GM19438 (cell line): ENCODE results near the gene PIH1D2.
"Not testable (repeated sequence)": the region's sequence is repeated elsewhere in the genome, so short reads cannot be mapped to it uniquely, and the experiment has no call there.

Experiments
- ATAC-seq: cut with Tn5 transposase; IDR thresholded peaks from one replicate; pipeline ENCODE4 v1.9.1; 2021; ENCODE audit warnings: low read depth; ENCODE audit not compliant: unreplicated experiment

Gene PIH1D2, protein sequence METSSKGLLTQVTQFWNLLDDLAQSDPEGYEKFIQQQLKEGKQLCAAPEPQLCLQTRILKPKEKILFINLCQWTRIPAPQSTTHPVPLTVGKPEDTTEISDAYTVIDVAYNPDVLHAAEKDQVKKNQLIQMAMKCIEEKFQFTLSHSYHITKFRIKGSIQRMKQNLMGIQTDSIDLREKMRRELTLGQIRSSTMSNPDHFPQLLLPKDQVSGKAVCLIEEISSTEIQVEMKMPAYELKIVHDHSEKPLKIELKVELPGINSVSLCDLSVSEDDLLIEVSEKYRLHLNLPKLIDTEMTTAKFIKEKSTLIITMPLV

DNA sequence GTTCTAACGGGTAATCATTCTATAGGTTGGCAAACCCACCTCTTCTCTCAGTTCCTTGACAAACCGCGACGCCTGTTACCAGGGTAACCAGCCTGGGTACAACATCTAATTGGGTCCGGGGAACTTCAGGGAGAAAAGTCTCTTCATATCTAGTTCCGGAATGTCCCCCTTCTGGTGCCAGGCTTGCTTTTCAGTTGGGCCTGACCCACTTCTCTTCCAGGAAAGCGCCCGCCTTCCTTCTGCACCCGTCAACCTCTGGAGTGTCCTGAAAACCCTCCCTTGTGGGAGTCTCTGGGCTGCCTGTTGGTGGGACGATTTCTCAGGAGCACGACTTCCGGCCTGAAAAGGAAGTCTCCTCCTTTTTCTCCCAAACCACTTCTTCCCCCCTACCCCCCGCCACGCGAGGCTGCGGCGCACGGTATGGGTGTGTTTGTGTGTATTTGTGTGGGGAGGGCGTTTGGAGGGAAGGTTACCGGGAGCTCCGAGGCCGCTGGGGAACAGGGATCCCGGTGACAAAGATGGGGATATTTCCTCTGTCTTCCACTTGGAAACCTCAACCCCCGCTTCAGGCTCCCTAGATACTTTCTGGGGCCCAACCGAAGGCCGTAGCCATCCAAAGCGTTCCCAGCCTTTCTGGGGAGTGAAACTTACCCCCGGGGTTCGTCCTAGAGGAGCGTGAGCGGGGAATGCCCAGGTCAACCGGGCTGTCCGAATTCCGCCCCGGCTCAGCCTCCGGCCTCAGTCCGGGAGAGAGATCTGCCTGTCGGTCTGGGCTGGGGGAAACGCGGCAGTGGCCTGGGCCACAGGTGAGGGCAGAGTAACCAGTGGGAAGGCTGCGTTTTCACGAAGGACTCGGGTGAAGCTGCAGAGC is at the start of gene PIH1D2, which contains the start of gene NKAPD1:
Gene PIH1D2, minus strand, starts transcription at position 77 of the 871 bp plus-strand sequence. CDS start 843 bp downstream, outside the sequence.
Gene NKAPD1, plus strand, starts transcription at position 359 of the 871 bp plus-strand sequence. CDS start 1,276 bp downstream, outside the sequence.
- peak; percentile 87 for ATAC-seq

GRCh38 chr11:112123129-112123528 is 49.3 kb upstream of the PIH1D2 start:
- ATAC-seq = no peak

- ATAC-seq = no peak
Observed at GRCh38 chr11:112121981-112122615, 48.3 kb upstream of the PIH1D2 start.

GRCh38 chr11:112118176-112118575 is 44.4 kb upstream of the PIH1D2 start:
- no peak for ATAC-seq

DNA sequence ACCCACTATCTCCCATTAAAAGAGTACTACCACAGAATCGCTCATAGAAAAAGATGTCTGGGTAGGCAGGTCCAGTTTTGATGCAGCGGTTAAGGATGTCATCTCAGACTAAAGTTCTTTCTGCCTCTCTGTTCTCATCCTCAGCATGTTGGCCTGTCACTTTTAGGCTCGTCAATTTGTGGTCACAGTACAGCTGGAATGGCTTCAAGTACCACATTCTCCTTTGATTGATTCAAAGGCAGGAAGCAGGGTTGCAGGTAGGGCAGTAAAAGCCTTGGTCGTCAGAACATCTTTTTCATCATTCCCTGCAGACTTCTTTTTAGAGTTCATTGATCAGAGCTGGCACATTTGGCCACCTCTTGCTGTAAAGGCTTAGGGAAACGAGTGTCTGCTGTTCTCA is 41.6 kb upstream of the PIH1D2 start:
- no peak for ATAC-seq

- ATAC-seq = no peak
Observed at GRCh38 chr11:112114460-112114859, 40.6 kb upstream of the PIH1D2 start.

DNA sequence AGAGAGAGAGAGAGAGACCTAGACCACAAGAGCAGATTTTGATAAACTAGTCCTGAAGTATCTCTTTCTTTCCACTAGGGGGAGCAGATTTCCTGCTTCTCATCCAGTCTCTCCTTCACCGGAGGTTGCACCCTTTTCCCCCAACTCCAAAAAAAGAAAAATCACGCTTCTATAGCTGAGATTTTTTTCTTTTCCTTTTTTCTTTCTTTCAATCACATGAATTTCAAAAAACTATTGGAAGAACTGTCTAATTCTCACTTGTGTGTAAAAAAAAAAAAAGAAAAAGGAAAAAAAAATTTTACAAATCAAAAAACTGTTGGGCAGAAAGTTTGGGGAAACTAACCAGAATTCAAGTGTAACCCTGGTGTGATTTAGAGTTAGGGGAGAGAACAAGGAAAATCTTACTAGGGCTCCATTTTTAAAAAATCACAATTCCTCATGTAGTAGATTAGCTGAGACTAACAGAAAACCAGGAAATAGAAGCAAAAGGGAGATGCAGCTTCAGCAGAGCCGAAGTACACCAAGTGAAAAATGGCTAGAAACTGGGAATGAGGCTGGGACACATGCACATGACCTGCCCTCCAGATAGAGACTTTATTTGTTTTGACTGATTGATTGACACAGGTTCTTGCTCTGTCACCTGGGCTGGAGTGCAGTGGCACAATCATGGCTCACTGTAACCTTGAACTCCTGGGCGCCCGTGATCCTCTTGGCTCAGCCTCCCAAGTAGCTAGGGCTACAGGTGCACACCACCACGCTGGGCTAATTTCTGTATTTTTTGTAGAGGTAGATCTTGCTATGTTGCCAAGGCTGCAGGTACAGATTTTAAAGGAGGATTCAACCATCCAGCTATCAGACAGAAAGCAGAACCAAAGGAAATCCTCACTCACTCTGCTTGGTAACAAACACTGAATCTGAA is 40.0 kb upstream of the PIH1D2 start:
- ATAC-seq = no peak

DNA sequence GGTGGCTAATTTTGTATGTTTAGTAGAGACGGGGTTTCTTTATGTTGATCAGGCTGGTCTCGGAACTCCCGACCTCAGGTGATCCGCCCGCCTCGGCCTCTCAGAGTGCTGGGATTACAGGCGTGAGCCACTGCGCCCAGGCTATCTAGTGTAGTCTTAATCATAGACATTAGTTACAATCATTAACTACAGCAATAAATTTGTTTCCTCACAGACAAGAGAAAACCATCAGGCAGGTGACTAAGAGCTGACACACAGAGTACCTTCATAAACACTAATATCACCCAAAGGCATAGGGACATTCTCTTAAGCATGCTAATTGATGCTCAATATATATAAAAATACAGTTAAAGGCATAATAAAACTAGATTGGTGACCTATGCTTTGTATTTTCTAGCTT is 32.3 kb upstream of the PIH1D2 start:
- ATAC-seq = no peak

DNA sequence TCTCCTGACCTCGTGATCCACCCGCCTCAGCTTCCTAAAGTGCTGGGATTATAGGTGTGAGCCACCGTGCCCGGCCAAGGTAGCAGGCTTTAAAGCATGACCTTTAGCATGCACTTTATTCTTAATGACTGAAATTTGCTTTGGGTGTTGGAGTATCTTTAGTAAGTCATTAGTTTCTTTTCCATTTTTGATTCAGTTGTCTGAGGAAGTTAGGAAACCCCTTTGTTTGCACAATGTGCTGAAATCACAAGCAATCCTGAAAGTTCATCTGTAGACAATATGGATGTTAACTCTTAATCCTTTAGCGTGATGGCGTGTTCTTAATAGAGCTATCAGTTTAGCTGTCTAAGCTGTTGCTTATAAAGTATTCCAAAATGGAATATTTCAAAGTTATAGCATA is 29.6 kb upstream of the PIH1D2 start:
- ATAC-seq = no peak

GRCh38 chr11:112100462-112100861 is 26.6 kb upstream of the PIH1D2 start:
- ATAC-seq = no peak

DNA sequence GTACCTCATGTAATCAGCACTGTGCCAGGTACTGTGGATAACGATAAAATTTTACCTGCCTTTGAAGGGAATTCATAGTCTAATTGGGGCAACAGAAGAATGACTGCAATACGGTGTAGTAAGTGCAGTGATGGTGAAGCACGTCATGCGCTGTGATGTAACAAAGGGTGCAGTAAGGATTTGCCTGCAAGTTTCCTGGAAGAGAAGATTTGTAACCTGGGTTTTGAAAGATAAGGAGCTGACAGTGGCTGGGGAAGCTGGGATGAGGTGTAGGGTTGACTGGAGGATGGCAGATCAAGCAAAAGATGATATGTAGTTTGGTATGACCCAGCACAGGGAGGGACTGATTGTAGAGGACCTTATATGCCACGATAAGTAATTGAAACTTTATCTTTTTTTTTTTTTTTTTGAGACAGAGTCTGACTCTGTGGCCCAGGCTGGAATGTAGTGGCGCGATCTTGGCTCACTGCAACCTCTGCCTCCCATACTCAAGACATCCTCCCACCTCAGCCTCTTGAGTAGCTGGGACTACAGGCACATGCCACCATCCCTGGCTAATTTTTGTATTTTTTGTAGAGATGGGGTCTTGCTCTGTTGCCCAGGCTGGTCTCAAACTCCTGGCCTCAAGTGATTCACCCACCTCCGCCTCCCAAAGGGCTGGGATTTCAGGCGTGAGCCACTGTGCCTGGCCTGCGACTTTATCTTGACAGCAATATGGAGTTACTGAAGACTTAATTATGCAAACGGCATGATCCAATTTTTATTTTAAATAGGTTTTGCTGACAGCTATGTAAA is 24.1 kb upstream of the PIH1D2 start:
- ATAC-seq = no peak

DNA sequence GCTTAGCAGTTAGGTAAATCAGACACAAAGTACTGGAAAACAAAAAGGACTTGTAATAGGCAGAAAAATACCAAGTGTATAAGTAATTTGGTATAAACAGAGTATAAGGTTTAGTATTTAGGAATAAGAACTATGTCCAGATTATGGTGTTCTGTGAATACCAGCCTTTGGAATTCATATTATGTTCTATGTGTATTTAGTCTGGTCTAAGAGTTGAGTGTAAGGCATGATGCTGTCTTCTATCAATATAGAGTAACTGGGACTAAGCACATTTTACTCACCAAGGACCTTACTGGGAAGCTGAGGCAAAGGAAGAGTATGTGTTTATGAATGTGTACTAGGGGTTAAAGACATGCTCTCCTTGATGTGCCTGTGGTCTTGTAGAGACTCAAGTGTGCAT is 22.4 kb upstream of the PIH1D2 start:
- no peak for ATAC-seq

DNA sequence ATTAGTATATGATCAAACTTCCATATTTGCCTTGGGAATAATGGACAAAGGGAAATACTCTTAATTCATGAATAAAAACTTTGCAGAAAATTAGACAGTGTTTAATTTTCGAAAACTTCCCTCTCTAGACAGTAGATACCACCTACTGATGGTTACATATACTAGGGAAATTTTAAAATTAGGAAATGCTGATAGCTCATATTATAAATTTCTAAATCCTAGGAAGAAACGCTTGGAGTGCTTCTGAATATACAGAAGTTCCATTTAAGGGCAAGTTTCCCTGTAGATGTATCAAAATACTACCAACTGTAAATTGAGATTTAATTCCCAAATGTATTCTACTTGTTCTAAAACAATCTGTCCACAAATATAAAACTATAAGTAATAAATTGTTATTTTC is 21.5 kb upstream of the PIH1D2 start:
- ATAC-seq = not testable (repeated sequence)

GRCh38 chr11:112087212-112087611 is 13.4 kb upstream of the PIH1D2 start:
- no peak for ATAC-seq

DNA sequence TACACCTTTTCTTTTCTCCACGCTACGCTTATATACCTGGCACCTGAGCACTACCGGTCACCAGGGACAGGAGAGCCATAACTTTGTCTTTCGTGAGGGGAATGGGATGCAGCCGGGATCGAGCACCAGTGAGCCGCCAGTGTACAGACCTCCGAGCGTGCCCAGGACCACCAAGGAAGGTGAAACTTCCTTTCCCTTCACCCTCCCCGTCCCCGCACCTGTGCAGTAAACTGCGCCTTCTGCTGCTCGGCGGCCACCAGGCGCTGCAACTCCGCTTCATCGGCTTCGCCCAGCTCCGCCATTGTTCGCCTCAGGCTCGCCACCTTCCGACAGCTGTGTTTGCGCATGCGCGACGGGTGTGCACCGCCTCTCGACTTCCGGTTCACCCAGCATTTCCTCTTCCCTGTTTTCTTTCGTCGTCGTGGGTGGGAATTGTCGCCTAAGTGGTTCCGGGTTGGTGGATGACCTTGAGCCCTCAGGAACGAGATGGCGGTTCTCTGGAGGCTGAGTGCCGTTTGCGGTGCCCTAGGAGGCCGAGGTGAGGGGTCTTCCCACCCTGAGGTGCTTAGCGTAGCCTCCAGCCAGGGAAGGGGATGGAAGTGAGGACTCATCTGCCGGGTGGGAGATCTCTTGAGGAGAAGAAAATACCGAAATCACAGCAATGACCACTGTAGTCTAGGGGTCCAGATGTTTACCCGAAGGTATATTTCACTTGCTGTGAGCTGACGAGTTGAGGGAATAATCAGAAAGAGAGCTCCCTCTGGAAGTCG is 12.8 kb upstream of the PIH1D2 start, which contains the start of the genes SDHD and TIMM8B:
Gene SDHD, plus strand, starts transcription at position 452 of the 770 bp plus-strand sequence. Its CDS starts 35 bp downstream, at position 487.
Gene TIMM8B, minus strand, starts transcription at position 335 of the 770 bp plus-strand sequence. Its CDS starts 33 bp downstream, at position 302.
- peak; percentile 95 for ATAC-seq

GRCh38 chr11:112085822-112086421 is 12.1 kb upstream of the PIH1D2 start:
- ATAC-seq = peak; percentile 23

GRCh38 chr11:112082729-112083128 is 8.9 kb upstream of the PIH1D2 start:
- ATAC-seq = no peak

DNA sequence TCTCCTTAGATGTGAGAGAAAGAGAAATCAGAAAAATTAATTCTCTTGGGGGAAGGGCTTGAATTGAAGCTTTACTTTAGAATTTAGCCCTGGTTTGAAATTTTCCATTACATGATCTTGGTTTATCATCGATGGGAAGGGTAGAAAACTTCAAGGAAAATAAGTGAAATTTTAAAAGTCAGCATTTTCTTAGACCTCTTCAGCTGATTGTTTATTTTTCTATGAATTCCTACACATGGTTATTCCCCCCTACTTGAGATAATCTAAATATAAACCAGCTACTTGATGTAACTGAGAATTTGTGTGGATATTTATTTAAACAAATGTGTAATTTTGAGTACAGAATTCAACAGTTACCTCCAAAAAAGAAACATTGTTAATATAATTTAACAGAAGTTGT is 10.9 kb downstream of the PIH1D2 start:
- no peak for ATAC-seq
